ENCODE measurements around the gene HOXA4.

The HOXA4 gene

GRCh38 chr7:27078616-27079233 lies 51.8 kb downstream of the HOXA4 start:
- H3K36me3 Mint-ChIP-seq: no peaks in the 10 kb centered on the region
- DNase-seq (ENCODE audit: low spot score in 2 of 2): no peak
- H3K4me3 Mint-ChIP-seq: no peak overlapping the region
- H3K9me3 Mint-ChIP-seq: no peaks in the 10 kb centered on the region
- no peak overlapping the region for H3K27ac Mint-ChIP-seq
- no peaks in the 10 kb centered on the region for H3K4me1 Mint-ChIP-seq
- ATAC-seq: no peak

All from stimulated activated effector memory CD8-positive, alpha-beta T cell treated with anti-CD3 and anti-CD28 coated beads, Interleukin-12 subunit alpha, Interleukin-12 subunit beta, amount 100 ng/mL, for 72 hours (primary cell).